GM12864 (cell line): ENCODE results near the gene LDLRAD3.

Source experiments
- DNase-seq: peaks from one replicate; pipeline ENCODE4 v3.0.0-alpha.2; 2011; ENCODE audit warnings: low read depth
- H3K4me3 ChIP-seq: 2 replicates; pipeline ENCODE4 v1.5.1; 2011; ENCODE audit warnings: mild to moderate bottlenecking, low read depth, low read length, control low read depth
- CTCF ChIP-seq: IDR thresholded peaks from 2 replicates; pipeline ENCODE4 v1.5.1; 2011; ENCODE audit warnings: low read depth, mild to moderate bottlenecking, moderate library complexity, low read length, control low read depth, inconsistent platforms; ENCODE audit errors: missing control alignments

The LDLRAD3 gene

GRCh38 chr11:35974882-35975589 lies 31.2 kb downstream of the LDLRAD3 start:
- no peak for TF ChIP-seq CTCF
- no peak overlapping the region for H3K4me3 ChIP-seq
- DNase-seq, result no peak

GRCh38 chr11:35976434-35976833 lies 32.6 kb downstream of the LDLRAD3 start:
- TF ChIP-seq CTCF, result no peak
- no peak overlapping the region for H3K4me3 ChIP-seq
- DNase-seq, result no peak

- no peak for TF ChIP-seq CTCF
- DNase-seq, result no peak
- H3K4me3 ChIP-seq, result no peak overlapping the region
These were observed 34.3 kb downstream of the LDLRAD3 start for GRCh38 chr11:35978183-35978582.

- H3K4me3 ChIP-seq, result no peak overlapping the region
- no peak for DNase-seq
- TF ChIP-seq CTCF, result no peak
These were observed 35.0 kb downstream of the LDLRAD3 start for GRCh38 chr11:35978891-35979290.

- H3K4me3 ChIP-seq, result no peak overlapping the region
- DNase-seq, result no peak
- no peak for TF ChIP-seq CTCF
These were observed 37.0 kb downstream of the LDLRAD3 start for GRCh38 chr11:35980686-35981390.

GRCh38 chr11:35981581-35981980 lies 37.7 kb downstream of the LDLRAD3 start:
- no peak for DNase-seq
- H3K4me3 ChIP-seq, result no peak overlapping the region
- TF ChIP-seq CTCF, result no peak
